Immature natural killer cell (primary cell): ENCODE data around the gene ADD3. TPM values are rescaled to one million over a fixed set of nuclear protein-coding genes. Genes with fewer than 3 reads are reported as not detected.
A peak's percentile ranks its signal among the peaks of the same experiment; 100 is the strongest.

Experiments used
- DNase-seq, 3 donors: peaks; one replicate each; pipeline ENCODE4 v3.0.0; 2022; ENCODE audit warnings: mixed read lengths in 1 of 3
- H3K27ac Mint-ChIP-seq, 6 donors: one replicate each; pipeline ENCODE4 v1.8.0; 2020; ENCODE audit warnings: mixed read lengths in 6 of 6, mild to moderate bottlenecking in 5 of 6, inconsistent platforms in 4 of 6, moderate library complexity in 3 of 6
- H3K27me3 Mint-ChIP-seq, 3 donors: one replicate each; pipeline ENCODE4 v1.8.0; 2020 to 2021; ENCODE audit warnings: low read depth in 3 of 3, mild to moderate bottlenecking in 3 of 3, mixed read lengths in 3 of 3, moderate library complexity in 3 of 3, inconsistent platforms in 1 of 3
- H3K36me3 Mint-ChIP-seq, 3 donors: one replicate each; pipeline ENCODE4 v1.8.0; 2020; ENCODE audit warnings: mixed read lengths in 3 of 3, inconsistent platforms in 2 of 3, mild to moderate bottlenecking in 2 of 3
- H3K4me1 Mint-ChIP-seq, 2 donors: one replicate each; pipeline ENCODE4 v1.8.0; 2020; ENCODE audit warnings: inconsistent platforms in 2 of 2, mild to moderate bottlenecking in 2 of 2, mixed read lengths in 2 of 2, moderate library complexity in 1 of 2
- H3K4me3 Mint-ChIP-seq, 5 donors: one replicate each; pipeline ENCODE4 v1.8.0; 2020; ENCODE audit warnings: mild to moderate bottlenecking in 5 of 5, mixed read lengths in 5 of 5, inconsistent platforms in 3 of 5, moderate library complexity in 3 of 5
- H3K9me3 Mint-ChIP-seq, 6 donors: one replicate each; pipeline ENCODE4 v1.8.0; 2020; ENCODE audit warnings: mild to moderate bottlenecking in 6 of 6, mixed read lengths in 6 of 6, inconsistent platforms in 4 of 6, moderate library complexity in 3 of 6
- polyA plus RNA-seq, 3 donors: library from polyadenylated mRNA; unstranded; fragments of 300-500 nt; fragmentation: Illumina TruSeq; gene quantifications; one replicate each; pipeline ENCODE4 v1.2.3, GENCODE V29; 2021

Gene ADD3
- polyA plus RNA-seq, 3 donors from 2014 or later, result 336 to 513 (median 447) TPM

DNA sequence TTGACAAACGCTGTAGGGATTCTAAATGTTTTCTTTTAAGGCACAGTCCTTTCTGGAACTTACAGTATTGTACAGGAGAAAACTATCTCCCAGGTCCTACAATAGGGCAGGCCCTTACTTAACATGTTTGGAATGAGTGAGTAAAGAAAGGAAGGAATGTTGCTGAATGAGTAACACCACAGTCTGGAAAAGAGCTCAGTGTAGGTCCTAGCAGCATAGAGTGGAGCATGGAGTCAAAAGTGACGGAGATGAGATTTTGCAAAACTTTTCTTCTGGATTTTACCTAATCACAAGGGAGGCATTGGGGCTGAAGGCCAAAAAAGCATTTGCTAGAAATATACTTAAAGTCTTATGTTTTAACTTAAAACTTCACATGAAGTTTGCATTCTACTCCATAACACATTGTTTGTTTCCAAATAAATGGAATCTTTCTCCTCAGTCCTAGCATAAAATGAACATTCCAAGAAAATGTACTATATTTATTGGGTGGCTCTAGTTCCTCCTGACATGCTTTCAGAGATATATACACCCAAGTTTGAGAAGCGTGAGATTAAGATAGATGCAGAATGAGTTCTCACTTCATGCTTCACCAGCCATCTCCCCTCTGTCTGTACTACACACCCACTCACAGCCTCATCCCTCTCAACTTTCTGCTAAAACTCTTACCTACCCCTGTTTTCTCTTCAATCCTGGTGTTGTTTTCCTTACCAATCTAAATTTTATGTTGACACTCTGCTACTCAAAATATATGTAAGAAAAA is 20.2 kb upstream of the ADD3 start:
- Mint-ChIP-seq H3K27me3 (peaks cover 2% of the 10 kb centered on the region in 3 donors), H3K4me3 (no peak overlapping the region), H3K36me3 (peaks cover 0 to 4% (median 0%) of the 10 kb centered on the region in 3 donors), H3K27ac (no peak overlapping the region), H3K9me3 (peaks cover 0 to 2% (median 0%) of the 10 kb centered on the region in 6 donors), H3K4me1 (no peaks in the 10 kb centered on the region)
- DNase-seq, result no peak

- H3K27ac Mint-ChIP-seq, result no peak overlapping the region
- no peaks in the 10 kb centered on the region for H3K4me1 Mint-ChIP-seq
- H3K27me3 Mint-ChIP-seq, result peaks cover 2% of the 10 kb centered on the region in 3 donors
- H3K4me3 Mint-ChIP-seq, result no peak overlapping the region
- peaks cover 0 to 4% (median 0%) of the 10 kb centered on the region in 3 donors for H3K36me3 Mint-ChIP-seq
- no peak for DNase-seq
- H3K9me3 Mint-ChIP-seq, result peaks cover 0 to 2% (median 0%) of the 10 kb centered on the region in 6 donors
These were observed 19.6 kb upstream of the ADD3 start for GRCh38 chr10:109988212-109988596.

- H3K27me3 Mint-ChIP-seq, result peaks cover under 1 to 2% (median 2%) of the 10 kb centered on the region in 3 donors
- no peak overlapping the region for H3K4me3 Mint-ChIP-seq
- no peaks in the 10 kb centered on the region for H3K36me3 Mint-ChIP-seq
- H3K4me1 Mint-ChIP-seq, result peaks cover 0 to 2% of the 10 kb centered on the region in 2 donors
- H3K27ac Mint-ChIP-seq, result no peak overlapping the region
- DNase-seq, result no peak
- peaks cover 0 to 2% (median 0%) of the 10 kb centered on the region in 6 donors for H3K9me3 Mint-ChIP-seq
These were observed 16.4 kb upstream of the ADD3 start for GRCh38 chr10:109991266-109991855.

GRCh38 chr10:109992485-109992884 is 15.3 kb upstream of the ADD3 start:
- H3K4me3 Mint-ChIP-seq, result no peak overlapping the region
- no peak for DNase-seq
- peaks cover 0 to 2% (median 0%) of the 10 kb centered on the region in 6 donors for H3K9me3 Mint-ChIP-seq
- no peak overlapping the region for H3K27ac Mint-ChIP-seq
- H3K4me1 Mint-ChIP-seq, result peaks cover 0 to 7% of the 10 kb centered on the region in 2 donors
- no peaks in the 10 kb centered on the region for H3K36me3 Mint-ChIP-seq
- H3K27me3 Mint-ChIP-seq, result peaks cover 0 to 2% (median 2%) of the 10 kb centered on the region in 3 donors

DNA sequence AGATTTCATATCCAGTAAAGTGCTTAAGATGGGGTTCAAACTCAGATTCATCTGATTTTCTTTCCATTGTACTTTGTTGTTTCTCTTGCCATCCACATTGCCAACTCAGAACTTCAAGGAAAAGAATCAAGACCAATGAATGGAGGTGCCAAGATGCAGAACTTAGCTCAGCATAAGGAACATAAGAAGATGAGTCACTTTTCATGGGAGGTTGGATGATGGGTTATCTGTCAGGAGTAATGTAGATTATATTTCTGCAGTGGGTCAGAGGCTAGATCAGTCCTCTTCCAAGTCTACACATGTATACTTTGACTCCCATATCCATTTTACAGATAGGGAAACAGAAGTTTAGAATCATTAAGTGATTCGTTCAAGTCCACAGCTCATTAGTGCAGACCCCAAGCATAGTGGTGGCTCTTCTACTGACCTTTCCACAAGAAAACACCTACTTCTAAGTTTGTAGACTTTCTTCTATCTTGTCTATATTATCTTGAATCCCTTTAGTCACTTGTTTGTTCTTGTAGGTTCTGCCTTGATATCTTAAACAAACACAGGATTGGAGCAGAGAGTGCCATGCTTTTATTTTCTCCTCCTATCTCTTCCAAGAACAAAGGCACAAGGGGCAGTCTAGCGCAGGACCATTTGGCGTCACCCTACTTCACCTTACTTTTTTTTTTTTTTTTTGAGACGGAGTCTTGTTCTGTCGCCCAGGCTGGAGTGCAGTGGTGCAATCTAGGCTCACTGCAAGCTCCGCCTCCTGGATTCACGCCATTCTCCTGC is 14.0 kb upstream of the ADD3 start:
- no peak overlapping the region for H3K27ac Mint-ChIP-seq
- no peak overlapping the region for H3K4me3 Mint-ChIP-seq
- DNase-seq, result no peak
- peaks cover 0 to 7% of the 10 kb centered on the region in 2 donors for H3K4me1 Mint-ChIP-seq
- peaks cover 0 to 4% (median 0%) of the 10 kb centered on the region in 3 donors for H3K27me3 Mint-ChIP-seq
- H3K9me3 Mint-ChIP-seq, result no peaks in the 10 kb centered on the region
- no peaks in the 10 kb centered on the region for H3K36me3 Mint-ChIP-seq

DNA sequence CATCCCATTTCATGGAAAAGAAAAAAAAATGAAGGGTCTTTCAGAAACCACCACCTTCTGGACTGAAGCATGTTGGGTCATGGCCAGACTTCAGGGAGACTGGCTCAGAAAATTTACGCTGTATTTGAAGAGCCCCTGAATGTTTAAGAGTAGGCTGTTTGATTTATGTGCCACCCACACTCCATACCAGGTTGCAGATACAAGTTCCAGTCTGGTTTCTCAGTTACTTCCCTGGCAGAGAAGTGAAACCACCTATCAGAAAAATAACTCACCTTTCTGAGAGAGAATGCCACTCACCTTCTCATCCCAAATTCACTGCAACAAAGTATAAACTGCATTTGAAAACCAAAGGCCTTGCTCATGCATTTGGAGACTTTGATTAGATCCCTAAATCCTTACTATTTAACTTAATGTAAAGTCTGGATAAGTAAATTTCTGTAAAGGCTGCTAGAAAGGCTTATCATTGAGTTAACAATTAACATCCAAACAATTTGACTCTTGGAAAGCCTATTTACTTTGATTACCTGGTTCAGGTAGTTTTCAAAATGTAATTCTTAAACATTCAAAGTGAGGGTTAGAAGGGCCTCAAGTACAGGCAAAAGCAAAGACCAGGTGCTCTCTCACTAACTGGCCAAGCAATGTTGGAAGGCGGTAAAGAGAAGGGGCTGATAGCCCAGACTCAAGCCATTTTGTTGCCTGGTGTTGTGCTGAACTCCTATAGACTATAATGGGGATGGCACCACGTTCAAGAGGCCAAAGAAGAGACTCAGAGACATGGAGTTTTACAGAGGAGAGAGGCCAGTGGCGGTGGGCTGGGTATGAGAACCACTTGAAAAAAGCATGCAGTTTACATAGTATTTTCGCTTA is 12.8 kb upstream of the ADD3 start:
- Mint-ChIP-seq H3K9me3 (no peaks in the 10 kb centered on the region), H3K27me3 (peaks cover 0 to 4% (median 1%) of the 10 kb centered on the region in 3 donors), H3K27ac (no peak overlapping the region), H3K4me1 (peaks cover 0 to 7% of the 10 kb centered on the region in 2 donors), H3K4me3 (no peak overlapping the region), H3K36me3 (no peaks in the 10 kb centered on the region)
- no peak for DNase-seq

DNA sequence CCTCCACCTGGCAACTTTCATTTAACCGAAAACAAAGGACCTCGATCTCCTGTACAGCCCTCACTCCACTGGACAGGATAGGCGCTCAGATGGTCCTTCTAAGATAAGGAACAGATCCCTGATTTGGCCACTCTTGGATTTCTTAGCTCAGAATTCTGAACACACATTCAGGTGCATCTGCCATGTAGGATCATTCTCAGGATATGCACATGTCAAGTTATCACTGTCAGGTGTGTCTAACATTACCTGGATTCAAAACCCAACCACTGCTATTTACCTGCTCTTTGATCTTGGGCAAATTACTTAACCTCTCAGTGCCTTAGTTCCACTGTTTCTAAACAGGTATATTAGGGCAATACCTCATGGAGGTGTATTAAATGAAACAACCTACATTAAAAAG is 12.2 kb upstream of the ADD3 start:
- no peak for DNase-seq
- H3K4me1 Mint-ChIP-seq, result peaks cover 0 to 7% of the 10 kb centered on the region in 2 donors
- no peak overlapping the region for H3K4me3 Mint-ChIP-seq
- H3K9me3 Mint-ChIP-seq, result no peaks in the 10 kb centered on the region
- H3K27me3 Mint-ChIP-seq, result peaks cover 0 to 4% (median 1%) of the 10 kb centered on the region in 3 donors
- H3K27ac Mint-ChIP-seq, result no peak overlapping the region
- H3K36me3 Mint-ChIP-seq, result no peaks in the 10 kb centered on the region

GRCh38 chr10:109996225-109996624 is 11.6 kb upstream of the ADD3 start:
- Mint-ChIP-seq H3K4me3 (no peak overlapping the region), H3K9me3 (no peaks in the 10 kb centered on the region), H3K27ac (no peak overlapping the region), H3K36me3 (no peaks in the 10 kb centered on the region), H3K27me3 (peaks cover 0 to 4% (median 1%) of the 10 kb centered on the region in 3 donors), H3K4me1 (peaks cover 0 to 7% of the 10 kb centered on the region in 2 donors)
- no peak for DNase-seq

DNA sequence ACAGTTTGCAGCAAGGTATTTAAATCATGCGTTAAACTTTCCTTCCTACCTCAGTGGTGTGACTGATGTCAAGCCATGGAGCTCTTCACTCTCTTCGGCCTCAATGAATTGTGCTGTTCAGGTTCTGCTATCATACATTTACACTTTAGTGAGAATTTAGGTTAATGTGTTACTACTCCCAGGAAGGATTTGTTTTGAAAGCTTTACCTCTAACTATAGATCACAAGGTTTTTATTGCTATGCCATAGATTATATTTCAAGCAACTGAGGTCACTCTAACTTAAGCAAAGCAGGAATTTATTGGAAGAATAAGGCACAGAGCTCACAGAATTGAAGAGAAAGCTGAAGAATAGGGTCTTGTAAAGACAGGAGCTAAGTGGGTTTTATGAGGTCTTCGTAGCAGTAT is 11.0 kb upstream of the ADD3 start:
- Mint-ChIP-seq H3K27ac (peak overlapping the region in 1 of 6 donors; percentile 0), H3K4me1 (peaks cover 0 to 7% of the 10 kb centered on the region in 2 donors), H3K27me3 (peaks cover 0 to 4% (median 1%) of the 10 kb centered on the region in 3 donors), H3K4me3 (no peak overlapping the region), H3K36me3 (no peaks in the 10 kb centered on the region), H3K9me3 (no peaks in the 10 kb centered on the region)
- DNase-seq, result no peak

- H3K4me1 Mint-ChIP-seq, result peaks cover 0 to 7% of the 10 kb centered on the region in 2 donors
- H3K9me3 Mint-ChIP-seq, result no peaks in the 10 kb centered on the region
- DNase-seq, result no peak
- no peak overlapping the region for H3K4me3 Mint-ChIP-seq
- peaks cover 0 to 4% (median 1%) of the 10 kb centered on the region in 3 donors for H3K27me3 Mint-ChIP-seq
- no peak overlapping the region for H3K27ac Mint-ChIP-seq
- H3K36me3 Mint-ChIP-seq, result no peaks in the 10 kb centered on the region
These were observed 10.6 kb upstream of the ADD3 start for GRCh38 chr10:109997233-109997632.

DNA sequence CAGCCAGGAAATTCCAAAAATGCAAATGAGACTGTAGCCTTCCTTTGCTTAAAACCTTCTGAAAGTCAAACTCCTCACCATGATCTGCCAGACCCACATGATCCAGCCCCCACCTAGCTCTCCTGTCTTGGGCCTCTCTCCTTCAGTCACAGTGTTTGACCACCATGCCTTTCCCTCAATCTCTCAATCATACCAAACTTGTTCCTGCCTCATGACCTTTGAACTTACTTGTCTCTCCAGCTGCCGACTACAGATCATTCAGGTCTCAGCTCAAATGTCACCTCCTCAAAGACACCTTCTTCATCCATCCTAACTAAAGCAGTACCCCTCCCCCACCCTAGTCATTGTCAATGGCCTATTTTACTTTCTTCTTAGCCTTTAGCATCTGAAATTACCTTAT is 9.3 kb upstream of the ADD3 start:
- Mint-ChIP-seq H3K4me3 (no peak overlapping the region), H3K36me3 (no peaks in the 10 kb centered on the region), H3K27ac (no peak overlapping the region), H3K9me3 (no peaks in the 10 kb centered on the region), H3K4me1 (peaks cover 0 to 7% of the 10 kb centered on the region in 2 donors), H3K27me3 (peaks cover 0 to 4% (median 1%) of the 10 kb centered on the region in 3 donors)
- DNase-seq, result no peak

DNA sequence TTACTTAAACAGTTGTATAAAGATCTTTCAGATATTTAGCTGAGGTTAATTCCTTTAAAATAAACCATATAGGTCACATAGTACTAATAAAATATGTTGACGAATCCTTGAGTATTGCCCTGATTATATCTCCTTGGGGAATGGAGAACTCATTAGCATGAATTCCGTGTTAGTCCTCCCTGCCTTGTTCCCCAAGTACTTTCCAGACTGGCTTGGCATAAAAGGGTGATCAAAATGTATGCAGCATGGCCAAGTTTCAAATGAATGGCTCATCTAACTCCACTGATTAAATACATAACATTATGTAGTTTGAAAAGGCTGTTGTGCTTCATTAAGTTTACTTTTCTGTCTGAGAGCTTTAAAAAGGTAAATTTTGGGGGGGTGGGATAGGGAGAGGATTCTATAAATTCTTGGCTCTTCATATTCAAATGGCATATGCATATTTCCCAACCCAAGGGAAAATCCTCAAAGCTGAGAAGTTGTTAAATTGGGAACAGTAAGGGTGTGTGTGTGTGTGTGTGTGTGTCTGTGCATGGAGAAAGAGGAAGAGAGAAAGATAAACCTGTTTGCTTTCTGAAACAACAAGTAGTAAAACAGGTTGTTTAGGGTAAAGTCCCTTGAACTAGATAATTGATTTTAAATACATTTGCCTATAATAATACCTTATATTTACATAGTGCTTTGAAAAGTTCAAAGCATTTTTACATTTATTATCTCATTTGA is 4.8 kb upstream of the ADD3 start:
- Mint-ChIP-seq H3K36me3 (no peaks in the 10 kb centered on the region), H3K4me3 (no peak overlapping the region), H3K4me1 (no peaks in the 10 kb centered on the region), H3K27me3 (peaks cover 0 to 4% (median 3%) of the 10 kb centered on the region in 3 donors), H3K27ac (no peak overlapping the region), H3K9me3 (no peaks in the 10 kb centered on the region)
- DNase-seq, result no peak

- H3K4me1 Mint-ChIP-seq, result peaks cover 0 to under 1% of the 10 kb centered on the region in 2 donors
- H3K27me3 Mint-ChIP-seq, result peaks cover 0 to 3% (median under 1%) of the 10 kb centered on the region in 3 donors
- peak overlapping the region in 1 of 6 donors; percentile 25 for H3K27ac Mint-ChIP-seq
- no peaks in the 10 kb centered on the region for H3K36me3 Mint-ChIP-seq
- no peak for DNase-seq
- no peaks in the 10 kb centered on the region for H3K9me3 Mint-ChIP-seq
- no peak overlapping the region for H3K4me3 Mint-ChIP-seq
These were observed 4.3 kb upstream of the ADD3 start for GRCh38 chr10:110003524-110003885.
